ENCODE results near the gene PACSIN2. TPM values are rescaled to one million over a fixed set of nuclear protein-coding genes. Genes with fewer than 3 reads are reported as not detected.
A peak's percentile ranks its signal among the peaks of the same experiment; 100 is the strongest.

PACSIN2 gene
- total and polyA plus RNA-seq, 2 experiments from 2014 or later, result 23.5 to 57.3 TPM

DNA sequence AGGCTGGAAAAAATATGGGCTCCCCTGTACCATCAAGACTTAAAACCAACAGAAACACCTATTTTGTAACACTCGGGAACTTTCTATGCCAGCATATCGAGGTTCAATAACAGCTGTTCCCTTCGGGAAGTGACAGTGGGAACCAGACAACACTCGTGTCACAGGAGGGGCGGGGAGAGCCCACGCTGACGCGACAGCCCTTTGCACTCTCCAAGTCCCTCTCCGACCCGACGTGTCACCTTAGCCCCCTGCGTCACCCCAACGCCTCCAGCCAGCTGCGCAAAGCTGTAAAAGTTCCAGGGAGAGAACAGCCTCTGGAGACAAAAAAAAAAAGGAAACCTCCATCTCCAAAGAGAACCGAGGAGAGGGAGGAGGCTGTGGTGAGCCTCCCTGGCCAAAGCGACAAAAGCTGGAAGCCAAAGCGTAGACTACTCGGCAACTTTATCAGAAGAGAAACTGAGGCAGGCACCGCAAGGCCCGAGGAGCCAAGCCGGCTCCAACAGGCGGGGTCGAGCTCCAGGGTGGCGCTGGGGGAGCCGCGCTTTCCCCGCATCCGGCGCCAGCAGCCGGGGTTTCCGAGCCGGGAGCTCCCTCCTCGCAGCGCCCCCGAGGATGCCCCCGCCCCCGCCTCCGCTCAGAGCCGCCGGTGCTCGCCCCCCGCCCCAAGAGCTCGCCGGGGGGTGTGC is 158.6 kb downstream of the PACSIN2 start (continued):
- TF ChIP-seq, protein P1, sequence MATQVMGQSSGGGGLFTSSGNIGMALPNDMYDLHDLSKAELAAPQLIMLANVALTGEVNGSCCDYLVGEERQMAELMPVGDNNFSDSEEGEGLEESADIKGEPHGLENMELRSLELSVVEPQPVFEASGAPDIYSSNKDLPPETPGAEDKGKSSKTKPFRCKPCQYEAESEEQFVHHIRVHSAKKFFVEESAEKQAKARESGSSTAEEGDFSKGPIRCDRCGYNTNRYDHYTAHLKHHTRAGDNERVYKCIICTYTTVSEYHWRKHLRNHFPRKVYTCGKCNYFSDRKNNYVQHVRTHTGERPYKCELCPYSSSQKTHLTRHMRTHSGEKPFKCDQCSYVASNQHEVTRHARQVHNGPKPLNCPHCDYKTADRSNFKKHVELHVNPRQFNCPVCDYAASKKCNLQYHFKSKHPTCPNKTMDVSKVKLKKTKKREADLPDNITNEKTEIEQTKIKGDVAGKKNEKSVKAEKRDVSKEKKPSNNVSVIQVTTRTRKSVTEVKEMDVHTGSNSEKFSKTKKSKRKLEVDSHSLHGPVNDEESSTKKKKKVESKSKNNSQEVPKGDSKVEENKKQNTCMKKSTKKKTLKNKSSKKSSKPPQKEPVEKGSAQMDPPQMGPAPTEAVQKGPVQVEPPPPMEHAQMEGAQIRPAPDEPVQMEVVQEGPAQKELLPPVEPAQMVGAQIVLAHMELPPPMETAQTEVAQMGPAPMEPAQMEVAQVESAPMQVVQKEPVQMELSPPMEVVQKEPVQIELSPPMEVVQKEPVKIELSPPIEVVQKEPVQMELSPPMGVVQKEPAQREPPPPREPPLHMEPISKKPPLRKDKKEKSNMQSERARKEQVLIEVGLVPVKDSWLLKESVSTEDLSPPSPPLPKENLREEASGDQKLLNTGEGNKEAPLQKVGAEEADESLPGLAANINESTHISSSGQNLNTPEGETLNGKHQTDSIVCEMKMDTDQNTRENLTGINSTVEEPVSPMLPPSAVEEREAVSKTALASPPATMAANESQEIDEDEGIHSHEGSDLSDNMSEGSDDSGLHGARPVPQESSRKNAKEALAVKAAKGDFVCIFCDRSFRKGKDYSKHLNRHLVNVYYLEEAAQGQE (IDR thresholded peaks at IDR 0.05; ENCODE audit: unreplicated experiment), result no peak
- TF ChIP-seq EZH2 (IDR thresholded peaks at IDR 0.05; ENCODE audit: low read depth, unreplicated experiment), result no peak
- no peak for TF ChIP-seq STAT1 (IDR thresholded peaks at IDR 0.05; ENCODE audit: unreplicated experiment)
- TF ChIP-seq, protein P2, sequence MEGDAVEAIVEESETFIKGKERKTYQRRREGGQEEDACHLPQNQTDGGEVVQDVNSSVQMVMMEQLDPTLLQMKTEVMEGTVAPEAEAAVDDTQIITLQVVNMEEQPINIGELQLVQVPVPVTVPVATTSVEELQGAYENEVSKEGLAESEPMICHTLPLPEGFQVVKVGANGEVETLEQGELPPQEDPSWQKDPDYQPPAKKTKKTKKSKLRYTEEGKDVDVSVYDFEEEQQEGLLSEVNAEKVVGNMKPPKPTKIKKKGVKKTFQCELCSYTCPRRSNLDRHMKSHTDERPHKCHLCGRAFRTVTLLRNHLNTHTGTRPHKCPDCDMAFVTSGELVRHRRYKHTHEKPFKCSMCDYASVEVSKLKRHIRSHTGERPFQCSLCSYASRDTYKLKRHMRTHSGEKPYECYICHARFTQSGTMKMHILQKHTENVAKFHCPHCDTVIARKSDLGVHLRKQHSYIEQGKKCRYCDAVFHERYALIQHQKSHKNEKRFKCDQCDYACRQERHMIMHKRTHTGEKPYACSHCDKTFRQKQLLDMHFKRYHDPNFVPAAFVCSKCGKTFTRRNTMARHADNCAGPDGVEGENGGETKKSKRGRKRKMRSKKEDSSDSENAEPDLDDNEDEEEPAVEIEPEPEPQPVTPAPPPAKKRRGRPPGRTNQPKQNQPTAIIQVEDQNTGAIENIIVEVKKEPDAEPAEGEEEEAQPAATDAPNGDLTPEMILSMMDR (conservative IDR thresholded peaks at IDR 0.05; ENCODE audit: low read depth in 2 of 2), result no peak
- TF ChIP-seq POLR2AphosphoS5 (IDR thresholded peaks at IDR 0.05; ENCODE audit: low read depth), result no peak
- TF ChIP-seq EZH2phosphoT487 (IDR thresholded peaks at IDR 0.05; ENCODE audit: unreplicated experiment), result no peak
- TF ChIP-seq, protein P3, sequence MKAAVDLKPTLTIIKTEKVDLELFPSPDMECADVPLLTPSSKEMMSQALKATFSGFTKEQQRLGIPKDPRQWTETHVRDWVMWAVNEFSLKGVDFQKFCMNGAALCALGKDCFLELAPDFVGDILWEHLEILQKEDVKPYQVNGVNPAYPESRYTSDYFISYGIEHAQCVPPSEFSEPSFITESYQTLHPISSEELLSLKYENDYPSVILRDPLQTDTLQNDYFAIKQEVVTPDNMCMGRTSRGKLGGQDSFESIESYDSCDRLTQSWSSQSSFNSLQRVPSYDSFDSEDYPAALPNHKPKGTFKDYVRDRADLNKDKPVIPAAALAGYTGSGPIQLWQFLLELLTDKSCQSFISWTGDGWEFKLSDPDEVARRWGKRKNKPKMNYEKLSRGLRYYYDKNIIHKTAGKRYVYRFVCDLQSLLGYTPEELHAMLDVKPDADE (IDR thresholded peaks at IDR 0.05), result no peak
- no peak for TF ChIP-seq JUNB (IDR thresholded peaks at IDR 0.05; ENCODE audit: unreplicated experiment)
- no peak for TF ChIP-seq ZNF114 (CRISPR knock-in tag; IDR thresholded peaks at IDR 0.05)
- TF ChIP-seq NANOG (IDR thresholded peaks at IDR 0.05; ENCODE audit: borderline replicate concordance), result no peak
- no peak for TF ChIP-seq CREB1 (CRISPR knock-in tag; IDR thresholded peaks at IDR 0.05; ENCODE audit: low read depth)
- no peak for TF ChIP-seq ZNF331 (CRISPR knock-in tag; IDR thresholded peaks at IDR 0.05; ENCODE audit: low read depth)

DNA sequence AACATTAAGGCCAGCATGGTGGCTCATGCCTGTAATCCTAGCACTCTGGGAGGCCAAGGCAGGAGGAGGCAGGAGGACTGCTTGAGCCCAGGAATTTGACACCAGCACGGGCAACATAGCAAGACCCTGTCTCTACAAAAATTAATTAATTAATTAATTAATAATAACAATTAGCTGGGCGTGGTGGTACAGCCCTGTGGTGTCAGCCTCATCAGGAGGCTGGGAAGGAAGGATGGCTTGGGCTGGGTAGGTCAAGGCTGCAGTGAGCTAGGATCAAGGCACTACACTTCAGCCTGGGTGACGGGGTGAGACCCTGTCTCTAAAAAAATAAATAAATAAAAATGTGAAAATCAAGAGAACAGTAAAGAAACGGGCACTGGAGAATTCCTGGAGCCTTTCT is 159.2 kb downstream of the PACSIN2 start:
- H3K4me3 Mint-ChIP-seq, result peak overlapping the region; percentile 84
- Histone ChIP-seq H3K27ac (ENCODE audit: low read depth) (no peak overlapping the region), H4K20me1 (replicated peaks; ENCODE audit: insufficient read depth) (peaks cover 5% of the 10 kb centered on the region), H3K27me3 (ENCODE audit: insufficient read depth) (peaks cover 32% of the 10 kb centered on the region), H3K9me2 (ENCODE audit: insufficient read depth) (no peaks in the 10 kb centered on the region), H3K4me1 (ENCODE audit: insufficient read depth) (no peaks in the 10 kb centered on the region; the same call in 1 of the 2 replicates), H3K4me3 (peak overlapping the region; percentile 91), H3K79me2 (replicated peaks; ENCODE audit: insufficient read depth) (peaks cover 8% of the 10 kb centered on the region; the same call in 1 of the 2 replicates), H3K36me3 (ENCODE audit: insufficient read depth) (no peaks in the 10 kb centered on the region), H2AFZ (peak overlapping the region; percentile 97; the same call in 1 of the 2 replicates), H3K4me2 (peak overlapping the region; percentile 97), H3F3A (replicated peaks; ENCODE audit: low read depth) (no peaks in the 10 kb centered on the region; the same call in 1 of the 2 replicates)
- TF ChIP-seq, protein P3 (IDR thresholded peaks at IDR 0.05), result no peak
- TF ChIP-seq POLR2AphosphoS5 (IDR thresholded peaks at IDR 0.05; ENCODE audit: low read depth) (no peak), EZH2phosphoT487 (IDR thresholded peaks at IDR 0.05; ENCODE audit: unreplicated experiment) (no peak), ZNF114 (CRISPR knock-in tag; IDR thresholded peaks at IDR 0.05) (no peak), NANOG (IDR thresholded peaks at IDR 0.05; ENCODE audit: borderline replicate concordance) (no peak), CREB1 (CRISPR knock-in tag; IDR thresholded peaks at IDR 0.05; ENCODE audit: low read depth) (no peak), JUNB (IDR thresholded peaks at IDR 0.05; ENCODE audit: unreplicated experiment) (no peak), STAT1 (IDR thresholded peaks at IDR 0.05; ENCODE audit: unreplicated experiment) (no peak), ZNF331 (CRISPR knock-in tag; IDR thresholded peaks at IDR 0.05; ENCODE audit: low read depth) (no peak)
- TF ChIP-seq, protein P2 (conservative IDR thresholded peaks at IDR 0.05; ENCODE audit: low read depth in 2 of 2), result no peak
- DNase-seq (ENCODE audit: low spot score) (no peak), ATAC-seq (no peak)
- peaks cover 23% of the 10 kb centered on the region for H3K27me3 Mint-ChIP-seq (ENCODE audit: insufficient read depth, low read depth, poor library complexity)
- H3K4me1 Mint-ChIP-seq, result peaks cover 4% of the 10 kb centered on the region; the same call in 1 of the 3 replicates
- no peaks in the 10 kb centered on the region for H3K36me3 Mint-ChIP-seq (ENCODE audit: low read depth)
- peaks cover 5% of the 10 kb centered on the region; the same call in 2 of the 3 replicates for H3K9me3 Mint-ChIP-seq
- no peak overlapping the region for H3K27ac Mint-ChIP-seq

All from GM23338 (cell line).